NOMO-1 treated with dmso at 0.1 percent for 144 hours (cell line): ENCODE measurements around the gene PARP2.

Source experiments
- DNase-seq: peaks from one replicate; lab custom pipeline; 2025; ENCODE audit not compliant: unreplicated experiment; lab: John Stamatoyannopoulos, UW

Gene PARP2

DNA sequence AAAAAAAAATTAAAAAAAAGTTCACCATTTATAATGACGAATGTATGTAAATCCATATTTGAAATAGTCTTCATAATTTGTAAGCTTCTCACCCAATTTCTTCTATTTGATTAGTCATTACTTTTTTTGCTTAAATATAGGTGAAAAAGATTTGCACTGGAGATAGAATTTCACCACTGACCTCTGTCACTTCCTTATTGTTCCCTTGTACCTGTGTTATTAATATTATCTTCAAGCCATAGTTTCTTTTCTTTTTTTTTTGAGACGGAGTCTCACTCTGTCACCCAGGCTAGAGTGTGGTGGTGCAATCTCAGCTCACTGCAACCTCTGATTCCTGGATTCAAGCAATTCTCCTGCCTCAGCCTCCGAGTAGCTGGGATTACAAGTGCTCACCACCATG, 54.1 kb downstream of the PARP2 start:
- no peak for DNase-seq

DNA sequence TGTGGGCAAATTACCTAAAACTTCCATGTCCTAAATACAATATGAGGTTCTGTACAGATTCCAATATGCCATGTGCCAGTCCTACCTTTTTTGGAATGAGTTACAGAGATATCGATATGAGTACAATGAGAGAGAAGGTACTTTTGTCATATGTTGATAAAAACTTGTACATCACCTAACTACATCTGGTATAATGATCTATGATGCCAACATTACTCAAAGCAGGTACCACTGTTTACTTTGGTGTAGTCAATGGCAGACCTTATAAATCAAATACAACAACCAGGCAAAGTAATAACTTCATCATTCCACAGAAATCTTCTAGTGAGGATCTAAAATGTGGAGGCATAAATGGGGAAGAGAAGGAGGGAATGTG, 57.1 kb downstream of the PARP2 start:
- no peak for DNase-seq

DNA sequence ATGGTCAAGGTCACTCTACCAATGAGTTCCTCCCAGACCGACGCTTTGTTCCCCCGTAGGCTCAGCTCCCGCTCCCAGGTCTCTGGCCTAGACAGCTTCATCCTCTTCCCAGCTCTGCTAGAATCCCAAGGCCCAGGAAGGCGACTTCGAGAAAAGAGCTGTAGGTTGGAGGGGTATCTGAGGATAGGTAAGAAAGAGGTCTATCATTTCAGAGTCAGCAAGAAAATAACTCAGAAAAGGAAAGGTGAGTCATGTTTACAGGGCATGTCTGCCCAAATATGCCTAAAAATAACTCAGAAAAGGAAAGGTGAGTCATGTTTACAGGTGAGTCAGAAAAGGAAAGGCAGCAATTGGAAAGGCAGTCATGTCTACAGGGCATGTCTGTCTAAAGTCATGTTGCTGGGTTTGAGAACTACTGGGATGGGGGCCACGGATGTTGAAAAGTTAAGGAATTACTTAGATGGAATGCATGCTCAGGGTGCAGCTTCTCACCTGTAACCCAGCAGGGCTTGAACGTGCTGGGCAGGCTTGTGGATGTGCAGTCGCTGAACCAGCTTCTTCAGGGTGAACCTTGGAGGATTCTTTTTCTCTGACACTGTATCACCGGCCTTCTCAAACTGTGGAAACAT, 57.6 kb downstream of the PARP2 start:
- DNase-seq = no peak

DNA sequence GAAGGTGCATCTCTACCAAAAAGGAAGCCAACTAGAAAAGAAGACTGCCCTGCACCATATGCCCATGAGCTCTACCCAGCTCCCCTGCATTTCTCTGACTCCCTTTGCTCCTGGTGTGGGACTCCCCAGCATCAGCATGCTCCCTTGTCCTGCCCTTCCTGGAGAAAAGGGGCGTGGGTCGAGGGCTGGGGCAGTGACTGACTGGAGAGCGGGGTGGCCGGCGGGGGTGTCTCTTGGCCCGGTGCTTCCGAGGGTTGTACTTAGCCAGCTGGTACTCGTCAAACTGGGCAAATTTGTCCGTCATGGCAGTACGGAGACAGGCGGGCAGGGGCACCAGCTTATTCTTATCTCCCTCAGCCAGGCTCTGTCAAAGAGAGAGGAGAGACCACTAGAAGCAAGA, 60.1 kb downstream of the PARP2 start:
- DNase-seq = no peak
